Gastroesophageal sphincter (tissue), 4 donors: ENCODE results near the gene CSMD2. TPM values are rescaled to one million over a fixed set of nuclear protein-coding genes. Genes with fewer than 3 reads are reported as not detected.
A peak's percentile ranks its signal among the peaks of the same experiment; 100 is the strongest.

Experiments
- ATAC-seq: fragments of 150-250 bp; one replicate; pipeline ENCODE4 v1.9.1; 2016; ENCODE audit warnings: mild to moderate bottlenecking, moderate library complexity
- H3K27ac ChIP-seq, 4 donors: fragments of 200-600 bp; sonication (generic) in 3 of 4; 1 replicate in 3 of 4; 2 replicates in 1 of 4; pipeline ENCODE4 v1.5.1; 2016 to 2019
- H3K27me3 ChIP-seq: fragments of 200-600 bp; sonication (generic); one replicate; pipeline ENCODE4 v1.5.1; 2019
- H3K36me3 ChIP-seq, 2 donors: fragments of 200-600 bp; sonication (generic); one replicate each; pipeline ENCODE4 v1.5.1; 2019; ENCODE audit warnings: control low read depth in 1 of 2
- H3K4me1 ChIP-seq, 3 donors: fragments of 200-600 bp; sonication (generic); 1 replicate in 2 of 3; 2 replicates in 1 of 3; pipeline ENCODE4 v1.5.1; 2016 to 2019; ENCODE audit warnings: control low read depth in 2 of 3
- H3K4me3 ChIP-seq, 2 donors: fragments of 200-600 bp; sonication (generic); one replicate each; pipeline ENCODE4 v1.5.1; 2019; ENCODE audit warnings: mild to moderate bottlenecking in 1 of 2, moderate library complexity in 1 of 2
- H3K9me3 ChIP-seq, 3 donors: fragments of 200-600 bp; sonication (generic); one replicate each; pipeline ENCODE4 v1.5.1; 2017 to 2019; ENCODE audit warnings: control low read depth in 2 of 3
- EP300 ChIP-seq: sonication (generic); formaldehyde crosslinking; IDR thresholded peaks from one replicate; pipeline ENCODE4 v1.6.1; 2017; ENCODE audit warnings: antibody characterized with exemption, mild to moderate bottlenecking
- POLR2A ChIP-seq, 2 donors: fragments of 450-650 bp; IDR thresholded peaks; one replicate each; pipeline ENCODE4 v1.6.1; 2017; ENCODE audit warnings: antibody characterized with exemption in 2 of 2, mild to moderate bottlenecking in 2 of 2, moderate library complexity in 1 of 2
- POLR2AphosphoS5 ChIP-seq: sonication (generic); formaldehyde crosslinking; IDR thresholded peaks from one replicate; pipeline ENCODE4 v1.6.1; 2017; ENCODE audit warnings: antibody characterized with exemption
- WGBS, 2 donors: methylation state at CpG; one replicate each; pipeline ENCODE4 v1.1.5; 2018; ENCODE audit warnings: low coverage in 1 of 2; 5-methylcytosine and 5-hydroxymethylcytosine counted together
- total RNA-seq, 4 donors: library from RNA; depleted of rRNA; stranded (reverse); fragments of >200 nt; gene quantifications; one replicate each; pipeline ENCODE4 v1.1.0, GENCODE V29; 2016
- TF ChIP-seq, protein P1 (sequence below), 4 experiments: fragments of 200-600 bp in 2 of 4; fragments of 450-650 bp in 2 of 4; sonication (generic) in 1 of 4; IDR thresholded peaks; one replicate each; pipeline ENCODE4 v1.5.1; 2017 to 2019; ENCODE audit warnings: antibody characterized with exemption in 4 of 4, mild to moderate bottlenecking in 2 of 4, moderate library complexity in 2 of 4

The CSMD2 gene
- total RNA-seq, 4 donors from 2014 or later, result 0.22 to 2.5 (median 0.37) TPM

DNA sequence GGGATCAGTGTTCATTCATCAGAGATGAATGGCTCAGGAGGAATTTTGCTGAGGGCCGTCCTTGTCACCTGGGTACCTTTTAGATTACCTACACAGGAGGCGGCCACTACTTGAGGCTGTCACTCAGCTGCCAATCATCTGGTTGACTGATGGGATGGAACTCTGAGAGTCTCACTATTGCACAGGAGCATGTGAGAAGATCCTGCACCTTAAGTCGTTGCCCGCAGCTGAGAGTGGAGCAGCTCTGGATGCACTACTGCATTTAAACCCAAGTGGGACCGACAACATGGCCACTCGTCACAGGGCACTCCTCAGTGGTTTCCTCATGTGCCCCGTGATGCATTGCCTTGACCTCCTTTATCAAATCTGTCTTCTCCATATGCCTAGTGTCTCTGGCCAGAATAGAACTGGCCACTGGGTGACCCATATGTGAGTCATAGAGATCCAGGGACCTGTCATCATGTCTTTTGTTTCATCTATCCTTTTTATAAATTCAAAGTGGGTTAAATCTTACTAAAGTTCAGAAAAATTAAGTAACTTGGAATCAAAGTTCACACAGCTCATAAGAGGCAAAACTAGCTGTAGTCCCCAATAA is 527.1 kb downstream of the CSMD2 start:
- Histone ChIP-seq H3K4me1 (peaks cover 0 to 5% (median 0%) of the 10 kb centered on the region in 3 donors), H3K36me3 (no peaks in the 10 kb centered on the region), H3K27me3 (peaks cover 34% of the 10 kb centered on the region), H3K27ac (no peak overlapping the region), H3K9me3 (no peaks in the 10 kb centered on the region), H3K4me3 (no peak overlapping the region)
- WGBS, 2 donors, result 86% methylated on average over 5 of the region's 7 CpGs; no CpG with 5 or more reads in 1 of the 2 donors
- ATAC-seq, result no peak
- no peak for TF ChIP-seq POLR2AphosphoS5
- no peak for TF ChIP-seq EP300
- no peak for TF ChIP-seq POLR2A (IDR thresholded peaks at IDR 0.05)
- TF ChIP-seq, protein P1, sequence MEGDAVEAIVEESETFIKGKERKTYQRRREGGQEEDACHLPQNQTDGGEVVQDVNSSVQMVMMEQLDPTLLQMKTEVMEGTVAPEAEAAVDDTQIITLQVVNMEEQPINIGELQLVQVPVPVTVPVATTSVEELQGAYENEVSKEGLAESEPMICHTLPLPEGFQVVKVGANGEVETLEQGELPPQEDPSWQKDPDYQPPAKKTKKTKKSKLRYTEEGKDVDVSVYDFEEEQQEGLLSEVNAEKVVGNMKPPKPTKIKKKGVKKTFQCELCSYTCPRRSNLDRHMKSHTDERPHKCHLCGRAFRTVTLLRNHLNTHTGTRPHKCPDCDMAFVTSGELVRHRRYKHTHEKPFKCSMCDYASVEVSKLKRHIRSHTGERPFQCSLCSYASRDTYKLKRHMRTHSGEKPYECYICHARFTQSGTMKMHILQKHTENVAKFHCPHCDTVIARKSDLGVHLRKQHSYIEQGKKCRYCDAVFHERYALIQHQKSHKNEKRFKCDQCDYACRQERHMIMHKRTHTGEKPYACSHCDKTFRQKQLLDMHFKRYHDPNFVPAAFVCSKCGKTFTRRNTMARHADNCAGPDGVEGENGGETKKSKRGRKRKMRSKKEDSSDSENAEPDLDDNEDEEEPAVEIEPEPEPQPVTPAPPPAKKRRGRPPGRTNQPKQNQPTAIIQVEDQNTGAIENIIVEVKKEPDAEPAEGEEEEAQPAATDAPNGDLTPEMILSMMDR (IDR thresholded peaks at IDR 0.05), result no peak

DNA sequence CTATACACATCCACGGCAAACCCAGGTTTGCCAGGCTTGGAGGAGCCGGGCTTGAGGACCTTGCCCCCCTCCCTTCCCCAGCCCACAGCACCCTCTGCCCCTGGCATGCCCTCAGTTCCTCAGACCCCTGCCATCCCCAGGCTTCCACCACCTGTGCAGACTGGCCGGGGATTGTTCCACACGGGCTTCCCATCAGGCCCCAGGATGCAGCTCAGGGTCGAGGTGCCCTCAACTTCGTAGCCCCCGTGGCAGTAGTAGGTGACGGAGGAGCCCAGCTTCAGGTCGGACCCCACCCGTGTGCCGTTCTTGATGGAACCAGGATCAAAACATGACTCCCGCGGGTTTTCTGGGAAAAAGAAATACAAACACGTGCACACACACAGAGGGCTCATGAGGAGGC is 528.8 kb downstream of the CSMD2 start:
- no peak overlapping the region for H3K4me3 ChIP-seq
- H3K36me3 ChIP-seq, result no peaks in the 10 kb centered on the region
- H3K4me1 ChIP-seq, result peaks cover 0 to 5% (median 0%) of the 10 kb centered on the region in 3 donors
- ATAC-seq, result no peak
- TF ChIP-seq POLR2A (IDR thresholded peaks at IDR 0.05) (no peak), POLR2AphosphoS5 (no peak), EP300 (no peak)
- TF ChIP-seq, protein P1 (IDR thresholded peaks at IDR 0.05), result no peak
- H3K27me3 ChIP-seq, result peaks cover 19% of the 10 kb centered on the region
- H3K27ac ChIP-seq, result no peak overlapping the region
- no peaks in the 10 kb centered on the region for H3K9me3 ChIP-seq
- no CpG with 5 or more reads among the region's 14 CpGs for WGBS, 2 donors

DNA sequence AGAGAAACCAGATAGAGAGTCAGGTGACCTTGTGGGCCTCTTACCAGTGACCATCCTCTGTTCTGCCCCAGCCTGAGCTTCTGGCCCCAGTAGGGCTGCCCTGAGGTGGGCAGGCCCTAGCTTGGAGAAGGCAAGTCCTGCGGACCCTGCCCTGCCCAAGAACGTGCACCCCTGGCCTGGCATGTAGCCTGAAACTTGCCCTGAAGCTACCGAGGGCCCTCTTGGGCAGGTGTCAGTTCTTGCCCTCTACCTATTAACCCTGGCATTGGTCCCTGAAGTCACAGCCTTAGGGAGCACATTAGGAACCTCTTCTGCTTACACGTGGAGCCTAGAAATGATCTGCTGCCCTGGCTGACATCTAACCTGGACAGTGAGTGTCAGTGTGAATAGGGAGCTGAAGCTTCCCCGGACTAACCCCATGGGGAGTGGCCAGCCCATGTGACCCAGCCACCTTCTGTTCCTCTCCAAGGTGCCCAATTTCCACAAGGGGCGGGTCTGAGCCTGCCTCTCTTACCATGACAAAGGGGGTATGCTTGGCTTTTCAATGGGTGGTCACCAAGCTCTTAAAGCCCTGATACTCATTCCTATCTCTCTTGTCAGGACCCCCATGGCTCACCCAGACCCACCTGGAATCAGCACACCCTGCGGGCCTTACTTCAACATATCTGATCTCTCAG is 529.6 kb downstream of the CSMD2 start:
- H3K36me3 ChIP-seq, result no peaks in the 10 kb centered on the region
- TF ChIP-seq POLR2A (IDR thresholded peaks at IDR 0.05), result no peak
- TF ChIP-seq, protein P1 (IDR thresholded peaks at IDR 0.05), result no peak
- TF ChIP-seq POLR2AphosphoS5, result no peak
- TF ChIP-seq EP300, result no peak
- ATAC-seq, result no peak
- H3K27ac ChIP-seq, result no peak overlapping the region
- peaks cover 18% of the 10 kb centered on the region for H3K27me3 ChIP-seq
- 82% methylated on average over 2 of the region's 7 CpGs; no CpG with 5 or more reads in 1 of the 2 donors for WGBS, 2 donors
- peaks cover 0 to 5% (median 0%) of the 10 kb centered on the region in 3 donors for H3K4me1 ChIP-seq
- H3K4me3 ChIP-seq, result no peak overlapping the region
- H3K9me3 ChIP-seq, result no peaks in the 10 kb centered on the region

DNA sequence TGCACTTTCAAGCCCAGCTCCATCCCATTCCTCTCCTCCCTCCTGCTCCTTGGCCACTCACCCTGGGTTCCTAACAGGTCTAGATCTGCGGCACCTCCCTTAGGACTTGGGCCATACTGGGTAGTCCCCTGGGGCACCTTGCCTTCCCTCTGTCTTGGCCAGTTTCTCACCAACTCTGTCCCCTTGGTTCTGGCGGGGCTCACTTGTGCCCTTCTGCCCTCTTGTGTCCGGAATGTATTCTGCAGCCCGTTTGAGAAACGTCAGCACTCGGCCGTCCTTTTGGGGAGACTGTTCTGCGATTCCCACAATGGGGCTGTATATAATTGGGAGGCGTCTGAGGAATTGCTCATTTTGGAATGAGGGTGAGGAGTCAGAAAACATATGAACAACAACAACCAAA is 530.2 kb downstream of the CSMD2 start:
- WGBS, 2 donors, result 24% methylated on average over 3 of the region's 9 CpGs; no CpG with 5 or more reads in 1 of the 2 donors
- H3K36me3 ChIP-seq, result no peaks in the 10 kb centered on the region

More for the DNA sequence above, 530.2 kb downstream of the CSMD2 start:
- peaks cover 19% of the 10 kb centered on the region for H3K27me3 ChIP-seq
- H3K9me3 ChIP-seq, result no peaks in the 10 kb centered on the region
- ATAC-seq, result no peak
- peaks cover 0 to 5% (median 0%) of the 10 kb centered on the region in 3 donors for H3K4me1 ChIP-seq
- H3K4me3 ChIP-seq, result no peak overlapping the region
- no peak overlapping the region for H3K27ac ChIP-seq
- TF ChIP-seq EP300, result no peak
- TF ChIP-seq, protein P1 (IDR thresholded peaks at IDR 0.05), result peak in 3 of 4 experiments; percentile 31 to 62 (median 45)
